Kidney (tissue), 14 donors: ENCODE results near the gene TECR. TPM values are rescaled to one million over a fixed set of nuclear protein-coding genes. Genes with fewer than 3 reads are reported as not detected.

Experiments used
- DNase-seq, 5 donors: peaks; one replicate each; pipeline ENCODE4 v3.0.0-alpha.2; 2013 to 2020
- FAIRE-seq: peaks from 2 replicates; lab custom pipeline; 2012; peaks lifted over from hg19 to GRCh38; lab: Jason Lieb, UNC
- H3K27ac ChIP-seq, 2 donors: one replicate each; pipeline ENCODE4 v1.7.0; 2013; ENCODE audit warnings: low read depth in 2 of 2, low read length in 2 of 2, inconsistent platforms in 1 of 2
- H3K27me3 ChIP-seq: one replicate; pipeline ENCODE4 v1.7.1; 2013; ENCODE audit warnings: low read length, inconsistent platforms; ENCODE audit not compliant: control insufficient read depth, insufficient read depth
- H3K36me3 ChIP-seq, 3 donors: one replicate each; pipeline versions ENCODE4 v1.7.0 to v1.7.1; 2013; ENCODE audit warnings: low read length in 3 of 3, control low read depth in 1 of 3, inconsistent platforms in 1 of 3; ENCODE audit not compliant: insufficient read depth in 3 of 3, control insufficient read depth in 2 of 3
- H3K4me1 ChIP-seq, 3 donors: one replicate each; pipeline versions ENCODE4 v1.7.0 to v1.7.1; 2013; ENCODE audit warnings: low read length in 3 of 3, inconsistent platforms in 1 of 3, low read depth in 1 of 3; ENCODE audit not compliant: control insufficient read depth in 2 of 3, insufficient read depth in 2 of 3
- H3K4me3 ChIP-seq, 3 donors: one replicate each; pipeline versions ENCODE4 v1.7.0 to v1.8.1; 2013; ENCODE audit warnings: low read length in 3 of 3, control low read depth in 1 of 3, inconsistent platforms in 1 of 3
- H3K9ac ChIP-seq, 3 donors: one replicate each; pipeline versions ENCODE4 v1.7.0 to v1.7.1; 2013; ENCODE audit warnings: low read length in 3 of 3, control low read depth in 1 of 3, inconsistent platforms in 1 of 3
- H3K9me3 ChIP-seq, 3 donors: one replicate each; pipeline versions ENCODE4 v1.7.0 to v1.7.1; 2013; ENCODE audit warnings: low read length in 3 of 3, control low read depth in 1 of 3, inconsistent platforms in 1 of 3; ENCODE audit not compliant: control insufficient read depth in 2 of 3, insufficient read depth in 1 of 3
- intact Hi-C: fragments of 100-400 bp; cut with DNase I; formaldehyde crosslinking; loops from one replicate; pipeline ENCODE4 v1.11.1; 2022
- polyA plus RNA-seq: library from polyadenylated mRNA; stranded (reverse); fragments of 350-450 nt; fragmentation: Illumina TruSeq; extraction: RNeasy Lipid Tissue Mini Kit (QIAGEN cat#74804); gene quantifications from one replicate; pipeline ENCODE4 v1.2.3, GENCODE V29; 2014; ENCODE audit warnings: low read depth, low replicate concordance; ENCODE audit not compliant: insufficient read depth
- total RNA-seq: library from RNA; stranded (reverse); fragmentation: NEBNext Ultra II Directional; extraction: Animal tissue kit (Norgen Biotek cat#: 25700); gene quantifications from one replicate; pipeline ENCODE4 v1.2.1, GENCODE V29; 2021
- TF ChIP-seq, protein P1 (sequence below): IDR thresholded peaks from 3 replicates; pipeline ENCODE4 v1.5.1; 2012; ENCODE audit warnings: mild to moderate bottlenecking, moderate library complexity, borderline replicate concordance; ENCODE audit not compliant: insufficient read depth; ENCODE audit errors: extremely low read depth
- donor health status: control.
- donor health status: control.
- donor health status: control.
- donor health status: control.
- donor health status: control.
- donor health status: DM: yes; HTN: yes; CAD: no.
- donor health status: Normal renal cell carcinoma (clear cell type).

TECR gene
- total and polyA plus RNA-seq, 2 donors from 2014 or later: 132 to 280 TPM

DNA sequence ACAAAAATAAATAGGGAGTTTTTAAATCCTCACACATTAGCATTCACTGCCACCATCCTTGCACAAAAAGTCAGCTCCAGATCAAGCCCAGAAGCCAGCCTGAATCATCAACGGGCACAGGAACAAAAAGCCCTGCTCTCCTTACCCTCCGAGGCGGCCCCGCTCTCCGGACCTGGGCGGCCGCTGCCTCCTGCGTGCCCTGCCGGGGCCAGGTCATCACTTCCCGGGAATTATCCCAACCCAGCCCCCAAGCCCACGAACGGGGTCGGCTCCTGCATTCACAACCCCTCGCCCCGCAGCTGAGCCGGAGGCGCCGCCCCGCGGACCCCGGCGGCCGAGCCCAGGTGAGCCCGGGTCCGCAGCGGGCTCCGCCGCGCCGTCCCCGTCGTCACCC is 12.0 kb upstream of the TECR start:
- H3K9ac ChIP-seq: peak overlapping the region; percentile 73 to 100 (median 96)
- TF ChIP-seq, protein P1, sequence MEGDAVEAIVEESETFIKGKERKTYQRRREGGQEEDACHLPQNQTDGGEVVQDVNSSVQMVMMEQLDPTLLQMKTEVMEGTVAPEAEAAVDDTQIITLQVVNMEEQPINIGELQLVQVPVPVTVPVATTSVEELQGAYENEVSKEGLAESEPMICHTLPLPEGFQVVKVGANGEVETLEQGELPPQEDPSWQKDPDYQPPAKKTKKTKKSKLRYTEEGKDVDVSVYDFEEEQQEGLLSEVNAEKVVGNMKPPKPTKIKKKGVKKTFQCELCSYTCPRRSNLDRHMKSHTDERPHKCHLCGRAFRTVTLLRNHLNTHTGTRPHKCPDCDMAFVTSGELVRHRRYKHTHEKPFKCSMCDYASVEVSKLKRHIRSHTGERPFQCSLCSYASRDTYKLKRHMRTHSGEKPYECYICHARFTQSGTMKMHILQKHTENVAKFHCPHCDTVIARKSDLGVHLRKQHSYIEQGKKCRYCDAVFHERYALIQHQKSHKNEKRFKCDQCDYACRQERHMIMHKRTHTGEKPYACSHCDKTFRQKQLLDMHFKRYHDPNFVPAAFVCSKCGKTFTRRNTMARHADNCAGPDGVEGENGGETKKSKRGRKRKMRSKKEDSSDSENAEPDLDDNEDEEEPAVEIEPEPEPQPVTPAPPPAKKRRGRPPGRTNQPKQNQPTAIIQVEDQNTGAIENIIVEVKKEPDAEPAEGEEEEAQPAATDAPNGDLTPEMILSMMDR: no peak
- intact Hi-C loops: no loop called here
- peaks cover 0 to 27% (median 22%) of the 10 kb centered on the region in 3 donors for H3K4me1 ChIP-seq
- peak overlapping the region; percentile 77 to 95 (median 86) for H3K4me3 ChIP-seq
- no peaks in the 10 kb centered on the region for H3K9me3 ChIP-seq
- FAIRE-seq (no peak), DNase-seq (no peak)
- no peaks in the 10 kb centered on the region for H3K27me3 ChIP-seq
- H3K27ac ChIP-seq: peak overlapping the region; percentile 100
- H3K36me3 ChIP-seq: peaks cover 6 to 24% (median 22%) of the 10 kb centered on the region in 3 donors

DNA sequence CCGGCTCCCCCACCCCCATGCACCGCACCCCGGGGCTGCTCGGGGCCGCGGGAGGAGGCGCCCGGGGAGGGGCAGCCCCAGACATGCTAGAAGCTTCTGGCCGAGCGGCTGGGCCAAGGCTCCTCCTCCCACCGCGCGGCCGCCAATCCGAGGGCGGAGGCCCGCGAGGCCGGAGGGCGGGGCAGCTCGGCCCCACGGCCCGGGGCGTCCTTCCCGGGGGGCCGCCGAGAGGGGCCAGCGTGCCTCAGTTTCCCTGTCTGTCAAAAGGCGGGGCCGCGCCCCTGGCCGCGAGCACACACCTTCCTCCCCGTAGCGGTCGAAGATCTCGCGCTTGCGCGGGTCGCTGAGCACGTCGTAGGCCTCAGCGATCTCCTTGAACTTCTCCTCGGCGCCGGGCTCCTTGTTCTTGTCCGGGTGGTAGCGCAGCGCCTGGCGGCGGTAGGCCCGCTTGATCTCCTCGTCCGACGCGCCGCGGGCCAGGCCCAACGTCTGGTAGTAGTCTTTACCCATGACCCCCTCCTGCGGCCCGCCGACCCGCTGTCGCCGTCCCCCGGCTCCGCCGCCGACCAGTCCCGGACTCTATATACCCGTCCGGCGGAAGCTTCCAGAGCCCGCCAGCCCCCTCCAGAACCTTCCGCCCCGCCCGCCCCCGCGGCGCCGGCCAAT is 11.4 kb upstream of the TECR start, which contains the start of gene DNAJB1:
Gene DNAJB1 (minus strand): TSS at position 558 of the 666 bp plus-strand sequence. CDS start 48 bp downstream, at position 510.
- Histone ChIP-seq H3K9ac (peak within 1 kb of the TSS; percentile 73 to 100 (median 100)), H3K27me3 (no peaks in the 10 kb centered on the region), H3K4me1 (peaks cover 0 to 27% (median 22%) of the 10 kb centered on the region in 3 donors), H3K4me3 (peak within 1 kb of the TSS; percentile 77 to 95 (median 86)), H3K9me3 (no peaks in the 10 kb centered on the region), H3K27ac (peak within 1 kb of the TSS; percentile 100), H3K36me3 (peaks cover 6 to 24% (median 22%) of the 10 kb centered on the region in 3 donors)
- FAIRE-seq (no peak), DNase-seq (peak in 4 of 5 donors; percentile 66 to 95 (median 83))
- intact Hi-C loops: no loop called here
- TF ChIP-seq, protein P1: no peak

DNA sequence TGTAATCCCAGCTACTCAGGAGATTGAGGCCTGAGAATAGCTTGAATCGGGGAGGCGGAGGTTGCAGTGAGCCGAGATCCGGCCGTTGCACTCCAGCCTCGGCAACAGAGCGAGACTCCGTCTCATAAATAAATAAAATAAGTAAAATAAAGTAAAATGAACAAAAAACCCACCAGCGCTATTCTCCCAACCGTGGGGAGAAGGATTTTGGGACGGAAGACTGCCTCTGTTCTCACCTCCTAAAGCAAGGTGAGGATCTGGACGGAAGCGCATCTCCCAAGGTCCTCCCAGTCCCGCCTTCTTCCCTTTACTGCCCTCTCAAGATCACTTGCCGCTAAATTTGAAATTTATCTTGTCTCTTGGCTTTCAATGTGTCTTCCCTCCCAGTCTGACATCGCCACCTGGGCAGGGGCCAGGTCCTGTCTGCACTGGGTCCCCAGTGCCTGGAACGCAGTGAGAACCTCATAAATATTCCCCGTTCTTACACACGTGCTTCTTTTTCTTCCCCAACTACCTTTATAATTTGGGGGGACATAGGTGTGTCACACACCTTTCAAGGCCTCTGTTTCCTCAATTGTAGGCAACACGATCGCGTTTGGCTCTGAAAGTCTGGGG is 10.0 kb upstream of the TECR start:
- H3K27ac ChIP-seq: peak overlapping the region; percentile 98 to 99
- no peaks in the 10 kb centered on the region for H3K9me3 ChIP-seq
- DNase-seq (no peak), FAIRE-seq (no peak)
- H3K27me3 ChIP-seq: no peaks in the 10 kb centered on the region
- H3K9ac ChIP-seq: no peak overlapping the region
- H3K4me3 ChIP-seq: peak overlapping the region in 1 of 3 donors; percentile 71
- TF ChIP-seq, protein P1: no peak
- peaks cover 6 to 22% (median 21%) of the 10 kb centered on the region in 3 donors for H3K36me3 ChIP-seq
- intact Hi-C loops: no loop called here
- peaks cover 0 to 25% (median 20%) of the 10 kb centered on the region in 3 donors for H3K4me1 ChIP-seq
